ENCODE results near the gene MERTK. TPM values are rescaled to one million over a fixed set of nuclear protein-coding genes. Genes with fewer than 3 reads are reported as not detected.
"Not testable (repeated sequence)": the region's sequence is repeated elsewhere in the genome, so short reads cannot be mapped to it uniquely, and the experiment has no call there.

MERTK gene
- total and polyA plus RNA-seq, 2 donors from 2014 or later = 9.2 to 32.2 TPM

DNA sequence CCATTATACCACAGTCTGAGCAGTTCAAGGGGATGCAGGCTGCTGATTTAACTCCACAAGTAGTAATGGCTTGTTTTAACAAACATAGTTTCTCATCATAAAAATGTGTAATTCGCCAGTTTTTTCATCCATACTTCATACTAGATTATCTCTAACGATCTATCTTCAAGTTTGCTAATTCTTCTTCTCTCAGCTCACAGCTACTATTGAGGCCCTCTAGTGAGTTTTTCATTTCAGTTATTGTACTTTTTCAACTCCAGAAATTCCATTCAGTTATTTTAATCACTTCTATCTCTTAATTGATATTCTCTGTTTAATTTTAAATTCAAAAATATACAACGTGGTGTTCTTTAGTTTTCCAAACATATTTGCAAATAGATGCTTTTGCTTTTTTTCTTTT is 136.5 kb downstream of the MERTK start:
- Histone ChIP-seq H3K27ac (ENCODE audit: low read depth in 2 of 2, low read length in 2 of 2) (no peak overlapping the region), H3K4me3 (ENCODE audit: low read length in 3 of 3) (no peak overlapping the region), H3K9ac (ENCODE audit: low read length in 3 of 3) (no peak overlapping the region), H3K4me1 (ENCODE audit: control insufficient read depth in 2 of 3, insufficient read depth in 2 of 3, low read depth in 1 of 3, low read length in 3 of 3) (peaks cover 0 to 12% (median 5%) of the 10 kb centered on the region in 3 donors), H3K36me3 (ENCODE audit: control insufficient read depth in 2 of 3, insufficient read depth in 3 of 3, low read length in 3 of 3) (no peaks in the 10 kb centered on the region), H3K27me3 (ENCODE audit: control insufficient read depth, insufficient read depth, low read length) (no peaks in the 10 kb centered on the region), H3K9me3 (ENCODE audit: control insufficient read depth in 2 of 3, insufficient read depth in 1 of 3, low read length in 3 of 3) (no peaks in the 10 kb centered on the region)
- FAIRE-seq (no peak), DNase-seq (no peak)
- intact Hi-C loops (cut with DNase I) = no loop called here
- TF ChIP-seq, protein P1, sequence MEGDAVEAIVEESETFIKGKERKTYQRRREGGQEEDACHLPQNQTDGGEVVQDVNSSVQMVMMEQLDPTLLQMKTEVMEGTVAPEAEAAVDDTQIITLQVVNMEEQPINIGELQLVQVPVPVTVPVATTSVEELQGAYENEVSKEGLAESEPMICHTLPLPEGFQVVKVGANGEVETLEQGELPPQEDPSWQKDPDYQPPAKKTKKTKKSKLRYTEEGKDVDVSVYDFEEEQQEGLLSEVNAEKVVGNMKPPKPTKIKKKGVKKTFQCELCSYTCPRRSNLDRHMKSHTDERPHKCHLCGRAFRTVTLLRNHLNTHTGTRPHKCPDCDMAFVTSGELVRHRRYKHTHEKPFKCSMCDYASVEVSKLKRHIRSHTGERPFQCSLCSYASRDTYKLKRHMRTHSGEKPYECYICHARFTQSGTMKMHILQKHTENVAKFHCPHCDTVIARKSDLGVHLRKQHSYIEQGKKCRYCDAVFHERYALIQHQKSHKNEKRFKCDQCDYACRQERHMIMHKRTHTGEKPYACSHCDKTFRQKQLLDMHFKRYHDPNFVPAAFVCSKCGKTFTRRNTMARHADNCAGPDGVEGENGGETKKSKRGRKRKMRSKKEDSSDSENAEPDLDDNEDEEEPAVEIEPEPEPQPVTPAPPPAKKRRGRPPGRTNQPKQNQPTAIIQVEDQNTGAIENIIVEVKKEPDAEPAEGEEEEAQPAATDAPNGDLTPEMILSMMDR (IDR thresholded peaks at IDR 0.05; ENCODE audit: borderline replicate concordance, extremely low read depth, insufficient read depth) = no peak

DNA sequence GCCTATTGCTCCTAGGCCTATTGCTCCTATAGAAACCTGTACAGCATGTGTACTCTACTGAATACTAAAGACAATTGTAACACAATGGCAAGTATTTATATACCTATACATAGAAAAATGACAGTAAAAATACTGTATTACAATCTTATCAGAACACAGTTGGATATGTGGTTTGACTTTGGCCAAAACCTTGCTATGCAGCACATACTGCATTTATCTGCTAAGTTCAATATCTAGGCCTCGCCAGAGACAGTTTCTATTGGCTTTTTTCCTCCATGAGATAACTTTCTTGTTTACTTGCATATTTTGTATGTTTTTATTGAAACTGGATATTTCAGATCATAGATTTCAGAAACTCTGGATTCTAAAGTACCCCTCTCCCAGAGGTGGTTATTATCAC is 137.4 kb downstream of the MERTK start:
- DNase-seq (no peak), FAIRE-seq (no peak)
- no peaks in the 10 kb centered on the region for H3K36me3 ChIP-seq (ENCODE audit: control insufficient read depth in 2 of 3, insufficient read depth in 3 of 3, low read length in 3 of 3)
- no peak overlapping the region for H3K27ac ChIP-seq (ENCODE audit: low read depth in 2 of 2, low read length in 2 of 2)
- H3K4me3 ChIP-seq (ENCODE audit: low read length in 3 of 3) = no peak overlapping the region
- H3K27me3 ChIP-seq (ENCODE audit: control insufficient read depth, insufficient read depth, low read length) = no peaks in the 10 kb centered on the region
- H3K9me3 ChIP-seq (ENCODE audit: control insufficient read depth in 2 of 3, insufficient read depth in 1 of 3, low read length in 3 of 3) = no peaks in the 10 kb centered on the region
- TF ChIP-seq, protein P1 (IDR thresholded peaks at IDR 0.05; ENCODE audit: borderline replicate concordance, extremely low read depth, insufficient read depth) = no peak
- H3K9ac ChIP-seq (ENCODE audit: low read length in 3 of 3) = no peak overlapping the region
- intact Hi-C loops (cut with DNase I) = no loop called here
- H3K4me1 ChIP-seq (ENCODE audit: control insufficient read depth in 2 of 3, insufficient read depth in 2 of 3, low read depth in 1 of 3, low read length in 3 of 3) = peaks cover 0 to 12% (median 5%) of the 10 kb centered on the region in 3 donors

DNA sequence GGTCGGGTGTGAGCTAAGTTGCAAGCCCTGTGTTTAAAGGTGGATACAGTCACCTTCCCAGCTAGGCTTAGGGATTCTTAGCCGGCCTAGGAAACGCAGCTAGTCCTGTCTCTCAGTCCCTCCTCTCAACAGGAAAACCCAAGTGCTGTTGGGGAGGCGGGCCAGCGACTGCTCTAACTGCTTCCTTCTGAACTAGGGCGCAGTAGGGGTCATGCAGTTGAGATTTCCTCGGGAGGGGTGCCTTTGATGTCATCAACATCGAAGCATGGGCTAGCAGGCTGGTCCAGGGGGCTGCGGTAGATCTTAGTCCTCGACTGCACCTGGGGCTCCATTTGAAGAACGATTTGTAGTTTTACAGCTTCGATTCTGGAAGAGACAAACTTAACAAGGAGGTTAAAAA is 141.1 kb downstream of the MERTK start:
- FAIRE-seq; H3K4me3 ChIP-seq (ENCODE audit: low read length in 3 of 3); H3K4me1 ChIP-seq (ENCODE audit: control insufficient read depth in 2 of 3, insufficient read depth in 2 of 3, low read depth in 1 of 3, low read length in 3 of 3); H3K9ac ChIP-seq (ENCODE audit: low read length in 3 of 3); intact Hi-C loops (cut with DNase I); H3K27ac ChIP-seq (ENCODE audit: low read depth in 2 of 2, low read length in 2 of 2); H3K9me3 ChIP-seq (ENCODE audit: control insufficient read depth in 2 of 3, insufficient read depth in 1 of 3, low read length in 3 of 3); DNase-seq; H3K36me3 ChIP-seq (ENCODE audit: control insufficient read depth in 2 of 3, insufficient read depth in 3 of 3, low read length in 3 of 3); H3K27me3 ChIP-seq (ENCODE audit: control insufficient read depth, insufficient read depth, low read length): not testable (repeated sequence)

DNA sequence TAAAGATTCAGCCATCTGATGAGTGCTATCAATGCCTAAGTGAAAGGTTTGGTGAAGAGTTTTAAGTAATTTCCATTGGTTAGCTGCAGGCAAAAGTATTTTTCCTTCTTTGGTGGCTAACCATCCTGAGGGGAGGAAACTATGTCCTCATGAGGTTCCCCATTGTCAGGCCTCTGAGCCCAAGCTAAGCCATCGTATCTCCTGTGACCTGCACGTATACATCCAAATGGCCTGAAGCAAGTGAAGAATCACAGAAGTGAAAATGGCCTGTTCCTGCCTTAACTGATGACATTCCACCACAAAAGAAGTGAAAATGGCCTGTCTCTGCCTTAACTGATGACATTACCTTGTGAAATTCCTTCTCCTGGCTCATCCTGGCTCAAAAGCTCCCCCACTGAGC is 141.7 kb downstream of the MERTK start:
- H3K36me3 ChIP-seq (ENCODE audit: control insufficient read depth in 2 of 3, insufficient read depth in 3 of 3, low read length in 3 of 3); H3K4me3 ChIP-seq (ENCODE audit: low read length in 3 of 3); H3K27me3 ChIP-seq (ENCODE audit: control insufficient read depth, insufficient read depth, low read length); H3K9ac ChIP-seq (ENCODE audit: low read length in 3 of 3); H3K27ac ChIP-seq (ENCODE audit: low read depth in 2 of 2, low read length in 2 of 2); FAIRE-seq; intact Hi-C loops (cut with DNase I); DNase-seq; H3K4me1 ChIP-seq (ENCODE audit: control insufficient read depth in 2 of 3, insufficient read depth in 2 of 3, low read depth in 1 of 3, low read length in 3 of 3); H3K9me3 ChIP-seq (ENCODE audit: control insufficient read depth in 2 of 3, insufficient read depth in 1 of 3, low read length in 3 of 3): not testable (repeated sequence)

DNA sequence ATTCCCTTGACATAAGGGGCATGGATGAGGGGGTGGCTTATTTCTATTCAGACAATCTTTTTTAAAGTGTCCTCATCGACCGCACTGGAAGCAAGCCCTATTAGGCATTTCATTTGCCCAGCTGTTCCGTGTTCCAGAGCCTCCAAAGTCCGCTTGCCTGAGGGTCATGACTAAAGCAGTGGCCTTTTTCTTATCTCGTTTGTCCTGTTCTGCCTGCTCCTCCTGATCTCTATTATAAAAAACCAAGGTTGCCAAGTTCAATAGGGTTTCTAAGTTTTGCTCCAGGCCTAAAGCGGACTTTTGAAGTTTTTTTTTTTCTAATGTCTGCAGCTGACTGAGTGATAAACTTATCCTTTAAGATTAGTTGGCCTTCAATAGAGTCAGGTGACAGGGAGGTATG is 143.1 kb downstream of the MERTK start:
- H3K27me3 ChIP-seq (ENCODE audit: control insufficient read depth, insufficient read depth, low read length); intact Hi-C loops (cut with DNase I); H3K4me3 ChIP-seq (ENCODE audit: low read length in 3 of 3); DNase-seq; H3K27ac ChIP-seq (ENCODE audit: low read depth in 2 of 2, low read length in 2 of 2); H3K9me3 ChIP-seq (ENCODE audit: control insufficient read depth in 2 of 3, insufficient read depth in 1 of 3, low read length in 3 of 3); H3K36me3 ChIP-seq (ENCODE audit: control insufficient read depth in 2 of 3, insufficient read depth in 3 of 3, low read length in 3 of 3); H3K4me1 ChIP-seq (ENCODE audit: control insufficient read depth in 2 of 3, insufficient read depth in 2 of 3, low read depth in 1 of 3, low read length in 3 of 3); FAIRE-seq; H3K9ac ChIP-seq (ENCODE audit: low read length in 3 of 3): not testable (repeated sequence)

Data from kidney (tissue), 14 donors.